Skeletal muscle tissue (tissue), 4 donors: ENCODE results near the gene TGIF2. TPM values are rescaled to one million over a fixed set of nuclear protein-coding genes. Genes with fewer than 3 reads are reported as not detected.
A peak's percentile ranks its signal among the peaks of the same experiment; 100 is the strongest.

Experiments used
- H3K27ac ChIP-seq: one replicate; pipeline ENCODE4 v1.7.0; 2013; ENCODE audit warnings: mild to moderate bottlenecking, low read depth, low read length, inconsistent platforms
- H3K27me3 ChIP-seq, 3 donors: one replicate each; pipeline ENCODE4 v1.7.0; 2013; ENCODE audit warnings: low read length in 3 of 3; ENCODE audit not compliant: control insufficient read depth in 3 of 3, insufficient read depth in 3 of 3
- H3K36me3 ChIP-seq, 3 donors: one replicate each; pipeline ENCODE4 v1.7.0; 2013; ENCODE audit warnings: low read length in 3 of 3; ENCODE audit not compliant: control insufficient read depth in 3 of 3, insufficient read depth in 3 of 3
- H3K4me1 ChIP-seq, 3 donors: one replicate each; pipeline ENCODE4 v1.7.0; 2013; ENCODE audit warnings: low read length in 3 of 3, mild to moderate bottlenecking in 3 of 3; ENCODE audit not compliant: control insufficient read depth in 3 of 3, insufficient read depth in 3 of 3
- H3K4me3 ChIP-seq, 3 donors: one replicate each; pipeline ENCODE4 v1.7.0; 2013; ENCODE audit warnings: low read length in 3 of 3
- H3K9ac ChIP-seq, 3 donors: one replicate each; pipeline ENCODE4 v1.7.0; 2013; ENCODE audit warnings: low read length in 3 of 3, mild to moderate bottlenecking in 3 of 3, moderate library complexity in 2 of 3, low read depth in 1 of 3
- H3K9me3 ChIP-seq, 3 donors: one replicate each; pipeline ENCODE4 v1.7.0; 2013; ENCODE audit warnings: low read length in 3 of 3; ENCODE audit not compliant: control insufficient read depth in 3 of 3
- total RNA-seq: library from RNA; depleted of rRNA; stranded (reverse); fragments of >200 nt; gene quantifications from one replicate; pipeline ENCODE4 v1.2.3, GENCODE V29; 2014
- donor health status: Osteomylitis.

TGIF2 gene
- total RNA-seq, 1 donor from 2014 or later = 20.4 TPM

GRCh38 chr20:36546111-36546736 lies 27.2 kb upstream of the TGIF2 start:
- Histone ChIP-seq H3K4me3 (no peak overlapping the region), H3K4me1 (peaks cover 17 to 38% (median 37%) of the 10 kb centered on the region in 3 donors)

GRCh38 chr20:36547186-36548005 lies 26.0 kb upstream of the TGIF2 start:
- H3K27me3 ChIP-seq = no peaks in the 10 kb centered on the region
- no peak overlapping the region for H3K4me3 ChIP-seq
- peaks cover 17 to 36% (median 31%) of the 10 kb centered on the region in 3 donors for H3K4me1 ChIP-seq
- no peak overlapping the region for H3K27ac ChIP-seq
- H3K9me3 ChIP-seq = no peaks in the 10 kb centered on the region
- H3K9ac ChIP-seq = no peak overlapping the region
- H3K36me3 ChIP-seq = peaks cover 0 to 13% (median 11%) of the 10 kb centered on the region in 3 donors

More at GRCh38 chr20:36546111-36546736, 27.2 kb upstream of the TGIF2 start:
- Histone ChIP-seq H3K36me3 (peaks cover 0 to 13% (median 11%) of the 10 kb centered on the region in 3 donors), H3K9me3 (no peaks in the 10 kb centered on the region), H3K27ac (no peak overlapping the region), H3K27me3 (peaks cover 0 to 6% (median 0%) of the 10 kb centered on the region in 3 donors), H3K9ac (peak overlapping the region in 1 of 3 donors; percentile 8)

- no peaks in the 10 kb centered on the region for H3K27me3 ChIP-seq
- H3K9me3 ChIP-seq = no peaks in the 10 kb centered on the region
- H3K4me3 ChIP-seq = no peak overlapping the region
- no peak overlapping the region for H3K27ac ChIP-seq
- H3K9ac ChIP-seq = no peak overlapping the region
- H3K36me3 ChIP-seq = peaks cover 0 to 13% (median 11%) of the 10 kb centered on the region in 3 donors
- peaks cover 12 to 31% (median 26%) of the 10 kb centered on the region in 3 donors for H3K4me1 ChIP-seq
Observed at GRCh38 chr20:36548006-36548315, 25.4 kb upstream of the TGIF2 start.

- no peaks in the 10 kb centered on the region for H3K27me3 ChIP-seq
- H3K36me3 ChIP-seq = peaks cover 0 to 13% (median 11%) of the 10 kb centered on the region in 3 donors
- no peak overlapping the region for H3K9ac ChIP-seq
- no peaks in the 10 kb centered on the region for H3K9me3 ChIP-seq
- no peak overlapping the region for H3K4me3 ChIP-seq
- peak overlapping the region; percentile 25 for H3K27ac ChIP-seq
- peaks cover 3 to 21% (median 15%) of the 10 kb centered on the region in 3 donors for H3K4me1 ChIP-seq
Observed at GRCh38 chr20:36548704-36549627, 24.4 kb upstream of the TGIF2 start.

- H3K27ac ChIP-seq = peak overlapping the region; percentile 25
Observed at GRCh38 chr20:36549628-36549941, 23.8 kb upstream of the TGIF2 start.

GRCh38 chr20:36549942-36550789 lies 23.2 kb upstream of the TGIF2 start:
- Histone ChIP-seq H3K9me3 (no peaks in the 10 kb centered on the region), H3K27ac (peak overlapping the region; percentile 40), H3K36me3 (peaks cover 0 to 10% (median 9%) of the 10 kb centered on the region in 3 donors), H3K4me1 (peaks cover 0 to 15% (median 10%) of the 10 kb centered on the region in 3 donors), H3K27me3 (no peaks in the 10 kb centered on the region), H3K9ac (no peak overlapping the region), H3K4me3 (no peak overlapping the region)

More at GRCh38 chr20:36549628-36549941, 23.8 kb upstream of the TGIF2 start:
- H3K9ac ChIP-seq = no peak overlapping the region
- peaks cover 0 to 13% (median 11%) of the 10 kb centered on the region in 3 donors for H3K36me3 ChIP-seq
- no peaks in the 10 kb centered on the region for H3K9me3 ChIP-seq
- no peaks in the 10 kb centered on the region for H3K27me3 ChIP-seq
- H3K4me1 ChIP-seq = peaks cover 0 to 15% (median 10%) of the 10 kb centered on the region in 3 donors
- no peak overlapping the region for H3K4me3 ChIP-seq

GRCh38 chr20:36550790-36551299 lies 22.6 kb upstream of the TGIF2 start:
- Histone ChIP-seq H3K4me1 (peaks cover 0 to 15% (median 10%) of the 10 kb centered on the region in 3 donors), H3K4me3 (no peak overlapping the region), H3K9me3 (no peaks in the 10 kb centered on the region), H3K9ac (peak overlapping the region in 1 of 3 donors; percentile 16), H3K27me3 (no peaks in the 10 kb centered on the region), H3K27ac (peak overlapping the region; percentile 40), H3K36me3 (peaks cover 0 to 10% (median 9%) of the 10 kb centered on the region in 3 donors)

GRCh38 chr20:36555248-36555647 lies 18.1 kb upstream of the TGIF2 start:
- no peak overlapping the region for H3K9ac ChIP-seq
- no peaks in the 10 kb centered on the region for H3K36me3 ChIP-seq
- H3K27ac ChIP-seq = no peak overlapping the region
- no peaks in the 10 kb centered on the region for H3K27me3 ChIP-seq
- H3K4me3 ChIP-seq = no peak overlapping the region
- peaks cover 0 to 11% (median 7%) of the 10 kb centered on the region in 3 donors for H3K4me1 ChIP-seq
- no peaks in the 10 kb centered on the region for H3K9me3 ChIP-seq

GRCh38 chr20:36562724-36563123 lies 10.7 kb upstream of the TGIF2 start:
- no peak overlapping the region for H3K4me3 ChIP-seq
- H3K27me3 ChIP-seq = no peaks in the 10 kb centered on the region
- no peaks in the 10 kb centered on the region for H3K36me3 ChIP-seq
- no peaks in the 10 kb centered on the region for H3K4me1 ChIP-seq
- peaks cover 0 to 3% (median 2%) of the 10 kb centered on the region in 3 donors for H3K9me3 ChIP-seq
- no peak overlapping the region for H3K27ac ChIP-seq
- no peak overlapping the region for H3K9ac ChIP-seq
